Thyroid gland (tissue), 4 donors: ENCODE measurements around the gene SRP72.

ENCODE experiments used
- CTCF ChIP-seq, 6 experiments: fragments of 200-600 bp in 3 of 6; fragments of 450-650 bp in 3 of 6; sonication (generic) in 3 of 6; IDR thresholded peaks; one replicate each; pipeline ENCODE4 v1.5.1; 2016 to 2019; ENCODE audit warnings: antibody characterized with exemption in 6 of 6, mild to moderate bottlenecking in 2 of 6, inconsistent platforms in 1 of 6, moderate library complexity in 1 of 6
- POLR2A ChIP-seq, 2 donors: fragments of 450-650 bp; IDR thresholded peaks; one replicate each; pipeline ENCODE4 v1.6.1; 2017; ENCODE audit warnings: antibody characterized with exemption in 2 of 2, mild to moderate bottlenecking in 2 of 2, moderate library complexity in 1 of 2

- no peak for TF ChIP-seq CTCF (IDR thresholded peaks at IDR 0.05)
- no peak for TF ChIP-seq POLR2A (IDR thresholded peaks at IDR 0.05)
Observed at GRCh38 chr4:56448301-56448700, 19.1 kb upstream of the SRP72 start.
